HG03196 (cell line): ENCODE results near the gene NOTUM.
"Not testable (repeated sequence)": the region's sequence is repeated elsewhere in the genome, so short reads cannot be mapped to it uniquely, and the experiment has no call there.

ENCODE experiments used
- ATAC-seq: cut with Tn5 transposase; IDR thresholded peaks from one replicate; pipeline ENCODE4 v1.9.1; 2021; ENCODE audit not compliant: unreplicated experiment

NOTUM gene

DNA sequence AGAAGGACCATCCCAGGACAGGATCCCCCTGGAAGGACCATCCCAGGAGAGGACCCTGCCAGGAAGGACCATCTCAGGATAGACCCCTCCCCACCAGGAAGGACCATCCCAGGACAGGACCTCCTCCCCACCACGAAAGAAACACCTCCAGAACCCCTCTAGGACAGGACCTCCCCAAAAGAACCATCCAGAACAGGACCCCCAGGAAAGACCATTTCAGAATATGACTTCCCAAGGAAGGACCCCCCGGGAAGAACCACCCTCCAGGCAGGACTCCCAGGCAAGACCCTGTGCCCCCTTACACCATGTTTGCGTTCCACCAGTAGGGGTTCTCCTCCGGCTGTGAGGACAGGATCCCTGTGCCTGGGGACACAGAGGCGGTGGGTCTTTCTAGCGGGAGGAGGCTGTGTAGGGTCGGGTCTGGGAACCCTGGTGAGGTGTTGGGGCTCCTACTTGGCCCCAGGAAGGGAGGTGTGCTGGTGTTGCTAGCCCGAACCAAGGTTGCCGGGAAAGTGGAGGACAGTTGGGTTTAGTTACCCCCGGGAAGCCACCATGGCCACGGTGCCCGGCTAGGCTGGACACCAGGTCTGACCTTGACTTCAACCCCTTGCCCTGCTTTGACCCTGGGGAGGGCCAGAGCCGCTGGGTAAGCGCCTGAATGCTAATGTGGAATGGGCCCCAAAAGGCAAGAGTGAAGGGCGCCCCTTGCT, 2.2 kb downstream of the NOTUM start:
- no peak for ATAC-seq

DNA sequence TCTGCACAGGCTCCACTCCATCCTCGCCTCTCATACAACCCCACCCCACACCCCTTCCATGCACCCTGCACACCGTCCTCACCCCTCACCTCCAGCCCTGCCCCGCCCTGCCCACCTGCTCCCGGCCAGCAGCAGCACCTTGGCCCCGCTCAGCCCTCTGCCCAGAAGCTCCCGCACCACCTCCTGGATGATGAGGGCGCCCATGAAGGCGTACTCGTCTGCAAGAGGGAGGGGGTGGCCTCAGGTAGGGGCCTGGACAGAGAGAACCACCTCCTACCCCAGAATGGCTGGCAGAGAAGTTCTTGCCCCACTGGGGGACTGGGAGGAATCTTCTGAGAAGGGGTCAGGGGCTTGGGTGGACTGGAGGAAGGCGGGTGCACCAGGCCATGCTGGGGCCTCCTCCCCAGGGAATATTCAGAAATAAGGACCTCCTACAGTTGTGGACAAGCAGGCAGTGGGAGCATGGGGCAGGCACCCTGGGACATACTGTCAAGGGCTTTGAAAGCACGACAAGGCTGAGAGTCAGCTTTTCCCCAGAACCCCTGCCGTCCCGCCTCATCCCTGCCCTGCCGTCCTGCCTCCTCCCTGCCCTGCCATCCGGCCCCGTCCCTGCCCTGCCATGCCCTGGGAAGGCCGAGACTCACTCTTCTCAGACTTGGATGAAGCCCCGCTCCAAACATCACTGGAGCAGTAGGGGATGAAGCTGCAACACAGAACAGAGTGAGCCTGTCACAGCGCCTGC, 3.1 kb downstream of the NOTUM start:
- no peak for ATAC-seq

DNA sequence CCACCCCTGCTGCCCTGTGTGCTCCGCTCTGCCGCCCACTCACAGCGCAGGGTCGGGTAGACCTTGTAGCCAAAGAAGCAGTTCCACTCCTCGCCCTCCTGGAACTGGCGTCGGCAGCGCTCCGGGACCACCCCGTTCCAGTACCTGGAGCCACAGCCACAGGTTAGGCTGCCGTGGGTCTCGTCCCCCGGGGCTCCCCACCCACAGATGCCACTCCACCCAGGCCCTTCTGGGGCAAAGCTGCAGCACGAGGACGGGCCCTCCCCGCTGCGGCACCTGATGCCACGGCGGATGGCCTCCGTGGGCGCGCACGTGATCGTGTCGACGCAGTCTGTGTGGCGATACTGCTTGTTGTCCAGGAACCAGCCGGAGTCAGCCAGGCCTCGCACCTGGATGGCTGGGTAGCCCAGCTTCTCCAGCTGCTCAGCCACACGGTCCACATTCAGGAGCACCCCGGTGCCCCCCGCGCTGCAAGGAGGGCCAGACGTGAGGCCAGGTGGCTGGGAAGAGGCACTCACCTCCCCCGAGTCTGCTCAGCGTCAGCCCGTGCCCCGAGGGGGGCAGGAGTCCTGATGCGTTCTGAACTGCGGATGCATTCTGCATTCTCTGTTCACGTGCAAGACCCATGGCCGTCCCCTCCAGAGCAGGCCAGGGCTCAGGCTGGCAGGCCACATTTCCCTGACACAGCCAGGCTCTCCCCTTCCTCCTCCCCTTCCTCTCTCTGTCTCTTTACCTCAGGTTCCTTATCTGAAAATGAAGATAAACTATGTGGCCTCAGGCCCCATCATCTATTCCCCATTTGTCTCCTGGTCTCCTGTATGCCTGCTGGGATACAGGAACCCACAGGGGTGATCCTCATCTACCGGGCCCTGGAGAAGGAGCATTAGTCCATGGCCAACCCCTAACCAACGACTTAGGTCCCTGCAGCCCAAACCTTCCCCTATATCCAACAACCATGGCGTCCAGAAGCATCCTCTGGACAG, 4.1 kb downstream of the NOTUM start:
- no peak for ATAC-seq

DNA sequence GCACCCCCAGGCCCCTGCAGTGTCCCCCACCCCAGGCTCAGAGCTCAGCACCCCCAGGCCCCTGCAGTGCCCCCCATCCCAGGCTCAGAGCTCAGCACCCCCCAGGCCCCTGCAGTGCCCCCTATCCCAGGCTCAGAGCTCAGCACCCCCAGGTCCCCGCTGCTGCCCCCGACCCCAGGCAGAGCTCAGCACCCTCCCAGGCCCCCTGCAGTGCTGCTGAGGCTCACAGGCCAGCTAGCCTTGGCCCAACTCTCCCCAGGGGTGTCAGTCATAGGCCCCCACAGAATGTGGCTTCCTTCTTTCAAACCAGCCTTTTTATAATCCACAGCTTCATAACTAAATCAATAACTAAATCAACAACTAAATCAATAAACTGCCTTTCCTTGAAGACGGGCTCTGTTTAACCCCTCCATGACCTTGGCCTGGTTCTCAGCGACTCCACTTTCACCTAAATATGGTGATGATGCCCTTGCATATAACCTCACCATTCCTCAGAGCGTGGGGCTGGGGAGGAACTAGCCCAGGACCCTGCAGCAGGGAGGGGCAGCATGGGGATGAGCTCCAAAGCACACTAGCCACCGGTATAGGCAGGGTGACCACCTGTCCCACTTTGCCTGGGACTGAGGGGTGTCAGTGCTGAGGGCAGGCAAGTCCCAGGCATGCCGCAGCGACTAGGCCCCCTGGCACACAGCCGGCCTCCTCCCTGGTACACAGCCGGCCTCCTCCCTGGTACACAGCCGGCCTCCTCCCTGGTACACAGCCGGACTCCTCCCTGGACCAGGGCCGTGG, 5.0 kb downstream of the NOTUM start:
- ATAC-seq, result no peak

DNA sequence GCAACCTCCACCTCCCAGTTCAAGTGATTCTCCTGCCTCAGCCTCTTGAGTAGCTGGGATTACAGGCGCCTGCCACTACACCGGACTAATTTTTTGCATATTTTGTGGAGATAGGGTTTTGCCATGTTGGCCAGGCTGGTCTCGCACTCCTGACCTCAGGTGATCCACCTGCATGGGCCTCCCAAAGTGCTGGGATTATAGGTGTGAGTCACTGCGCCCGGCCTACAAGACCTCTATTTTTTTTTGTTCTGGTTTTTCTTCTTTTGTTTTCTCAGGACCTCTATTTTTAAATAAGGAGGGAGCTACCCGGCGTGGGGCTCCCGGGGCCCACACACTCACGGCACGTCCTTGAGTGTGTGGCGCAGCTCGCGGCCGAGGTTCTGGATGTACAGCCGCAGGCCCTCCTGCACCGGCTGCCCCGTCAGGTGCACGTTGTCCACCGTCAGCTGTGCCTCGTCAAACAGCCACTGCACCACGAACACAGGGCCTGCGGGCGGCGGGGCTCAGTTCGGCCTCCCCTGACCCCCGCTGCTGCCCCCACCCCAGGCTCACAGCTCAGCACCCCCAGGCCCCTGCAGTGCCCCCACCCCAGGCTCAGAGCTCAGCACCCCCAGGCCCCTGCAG, 5.8 kb downstream of the NOTUM start:
- no peak for ATAC-seq

DNA sequence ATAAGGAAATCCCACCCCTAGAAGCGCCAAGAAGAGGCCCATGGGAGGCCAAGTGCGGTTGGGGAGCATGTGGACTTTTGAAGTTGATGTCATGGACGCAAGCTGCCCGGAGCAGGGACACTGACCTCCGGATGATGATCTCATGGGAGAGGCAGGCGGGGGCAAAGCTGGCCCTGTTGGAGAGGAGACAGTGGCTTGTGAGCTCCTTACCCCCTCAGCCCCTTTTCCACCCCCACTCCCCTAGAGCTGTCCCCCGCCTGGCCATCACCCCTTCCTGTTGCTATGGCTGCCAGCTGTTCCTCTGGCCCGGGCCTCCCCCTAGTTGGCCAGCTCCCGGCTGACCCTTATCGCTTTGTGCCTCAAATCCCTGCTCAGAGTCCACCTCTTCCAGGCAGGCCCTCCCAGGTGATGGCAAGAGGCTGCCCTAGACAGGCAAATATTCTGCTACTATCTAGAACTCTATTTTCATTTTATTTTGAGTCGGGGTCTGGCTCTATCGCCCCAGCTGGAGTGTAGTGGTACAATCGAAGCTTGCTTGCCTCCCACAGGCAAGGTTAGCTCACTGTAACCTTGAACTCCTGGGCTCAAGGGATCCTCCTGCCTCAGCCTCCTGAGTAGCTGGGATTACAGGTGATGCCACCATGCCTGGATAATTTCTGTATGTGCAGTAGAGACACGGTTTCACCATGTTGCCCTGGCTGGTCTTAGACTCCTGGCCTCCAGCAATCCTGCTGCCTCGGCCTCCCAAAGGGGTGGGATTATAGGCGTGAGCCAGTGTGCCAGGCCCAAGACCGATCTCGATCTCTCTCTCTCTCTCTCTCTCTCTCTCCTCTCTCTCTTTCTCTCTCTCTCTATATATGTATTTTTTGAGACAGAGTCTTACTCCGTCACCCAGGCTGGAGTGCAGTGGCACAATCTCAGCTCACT, 6.6 kb downstream of the NOTUM start:
- no peak for ATAC-seq

DNA sequence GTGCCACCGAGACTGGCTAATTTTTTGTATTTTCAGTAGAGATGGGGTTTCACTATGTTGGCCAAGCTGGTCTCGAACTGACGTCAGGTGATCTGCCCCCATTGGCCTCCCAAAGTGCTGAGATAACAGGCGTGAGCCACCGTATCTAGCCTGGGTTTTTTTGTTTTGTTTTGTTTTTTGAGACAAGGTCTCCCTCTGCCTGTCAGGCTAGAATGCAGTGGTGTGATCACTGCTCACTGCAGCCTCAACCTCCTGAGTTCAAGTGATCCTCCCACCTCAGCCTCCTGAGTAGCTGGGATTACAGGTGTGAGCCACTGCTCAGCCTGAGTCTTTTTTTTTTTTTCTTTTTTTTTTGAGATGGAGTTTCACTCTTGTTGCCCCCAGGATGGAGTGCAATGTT, 7.5 kb downstream of the NOTUM start:
- ATAC-seq, result not testable (repeated sequence)

DNA sequence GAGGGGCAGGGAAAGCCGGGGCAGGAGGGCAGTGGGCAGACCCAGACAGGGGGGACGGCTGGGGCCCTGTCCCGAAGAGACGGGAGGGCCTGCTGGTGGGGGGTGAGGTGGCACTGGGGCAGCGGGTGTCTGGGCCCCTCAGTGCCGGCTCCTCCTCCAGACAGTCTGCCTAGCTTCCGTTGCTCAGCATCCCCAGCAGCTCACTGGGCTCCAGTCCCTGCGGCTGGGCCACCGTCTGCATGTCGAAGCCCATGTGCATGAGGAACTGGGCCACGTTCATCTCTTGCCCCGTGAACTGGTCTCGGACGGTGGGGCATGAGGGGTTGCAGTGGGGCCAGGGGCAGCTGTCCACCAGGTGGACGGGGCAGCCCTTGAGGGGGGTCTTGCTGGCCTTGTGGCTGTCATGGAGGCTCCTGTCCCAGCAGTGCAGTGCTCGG, 8.2 kb downstream of the NOTUM start:
- no peak for ATAC-seq

DNA sequence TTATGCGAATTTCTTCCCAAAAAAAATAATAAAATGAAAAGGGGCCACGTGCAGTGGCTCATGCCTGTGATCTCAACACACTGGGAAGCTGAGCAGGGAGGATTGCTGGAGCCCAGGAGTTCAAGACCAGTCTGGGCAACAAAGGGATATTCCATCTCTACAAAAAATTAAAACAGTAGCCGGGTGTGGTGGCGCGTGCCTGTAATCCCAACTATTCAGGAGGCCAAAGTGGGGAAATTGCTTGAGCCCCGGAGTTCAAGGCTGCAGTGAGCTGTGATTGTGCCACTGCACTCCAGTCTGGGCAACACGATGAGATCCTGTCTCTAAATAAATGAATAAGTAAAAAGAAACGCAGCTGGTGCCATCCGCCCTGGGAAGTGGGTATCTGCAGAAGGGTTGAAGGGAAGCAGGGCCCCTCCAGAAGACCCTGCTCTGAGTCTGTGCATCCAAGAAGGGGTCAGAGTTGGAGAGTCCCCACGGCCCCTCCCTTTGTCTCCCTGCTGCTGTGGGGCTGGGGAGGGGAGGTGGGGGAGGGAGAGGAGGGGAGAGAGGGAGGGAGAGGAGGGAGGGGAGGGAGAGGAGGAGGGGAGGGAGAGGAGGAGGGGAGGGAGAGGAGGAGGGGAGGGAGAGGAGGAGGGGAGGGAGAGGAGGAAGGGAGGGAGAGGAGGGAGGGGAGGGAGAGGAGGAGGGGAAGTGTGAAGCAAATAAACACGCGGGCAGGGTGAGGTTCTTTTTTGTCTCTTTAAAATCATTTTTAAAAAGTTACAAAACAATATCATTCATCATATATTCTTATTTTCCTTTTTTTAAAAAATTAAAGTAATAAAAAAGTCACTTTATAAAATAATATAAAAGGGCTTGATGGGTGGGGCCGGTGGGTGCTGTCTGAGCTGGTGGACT, 9.0 kb downstream of the NOTUM start:
- ATAC-seq, result no peak

DNA sequence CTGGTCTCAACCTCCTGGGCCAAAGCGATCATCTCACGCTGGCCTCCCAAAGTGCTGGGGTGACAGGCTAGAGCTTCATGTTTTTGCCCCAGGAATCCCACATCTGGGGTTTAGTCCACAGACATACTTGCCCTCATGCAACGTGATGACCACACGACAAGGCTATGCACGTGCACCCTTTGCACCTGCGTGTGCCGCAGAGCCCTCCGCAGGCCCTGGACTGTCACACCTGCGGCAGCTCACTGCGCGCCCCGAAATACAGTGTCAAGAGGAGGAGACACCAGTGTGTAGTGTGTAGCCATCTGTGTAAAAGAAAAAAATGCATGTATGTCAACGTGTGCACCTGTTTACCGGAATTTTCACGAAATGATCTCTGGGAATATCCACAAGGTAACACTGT, 10.5 kb downstream of the NOTUM start:
- no peak for ATAC-seq

DNA sequence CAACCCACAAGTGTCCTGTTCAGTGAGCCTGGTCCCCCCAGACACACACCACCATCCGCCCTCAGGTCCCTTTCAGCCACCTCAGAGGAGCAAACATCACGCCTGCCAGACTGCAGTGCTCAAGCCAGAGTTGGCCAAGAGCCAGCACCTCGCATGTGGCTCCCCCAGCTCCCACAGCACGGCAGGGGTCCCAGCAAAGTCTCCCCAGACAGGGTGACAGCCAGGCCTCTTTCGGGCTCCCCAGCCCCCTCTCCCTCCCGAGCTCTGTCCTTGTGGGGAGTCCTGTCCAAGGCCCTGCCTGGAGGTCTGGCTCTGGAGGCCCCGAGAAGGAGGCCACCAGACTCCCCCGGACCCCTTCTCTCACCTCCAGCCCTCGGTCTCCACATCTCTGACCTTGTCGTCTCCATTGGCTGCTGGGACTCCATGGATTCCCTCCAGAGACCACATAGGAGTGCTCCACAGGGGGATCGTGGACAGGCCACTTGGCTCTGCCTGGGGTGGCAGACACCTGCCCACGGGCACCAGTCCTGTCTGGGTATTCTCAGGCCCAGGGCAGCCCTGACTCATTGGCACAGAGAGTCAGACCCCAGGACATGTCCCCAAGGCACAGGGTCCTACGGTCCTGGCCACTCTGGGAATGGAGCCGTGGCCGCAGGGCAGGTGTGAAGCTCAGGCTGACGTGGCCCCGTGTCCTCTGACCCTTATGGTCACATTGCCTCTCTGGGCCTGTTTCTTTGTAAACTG, 12.2 kb downstream of the NOTUM start:
- ATAC-seq, result no peak

DNA sequence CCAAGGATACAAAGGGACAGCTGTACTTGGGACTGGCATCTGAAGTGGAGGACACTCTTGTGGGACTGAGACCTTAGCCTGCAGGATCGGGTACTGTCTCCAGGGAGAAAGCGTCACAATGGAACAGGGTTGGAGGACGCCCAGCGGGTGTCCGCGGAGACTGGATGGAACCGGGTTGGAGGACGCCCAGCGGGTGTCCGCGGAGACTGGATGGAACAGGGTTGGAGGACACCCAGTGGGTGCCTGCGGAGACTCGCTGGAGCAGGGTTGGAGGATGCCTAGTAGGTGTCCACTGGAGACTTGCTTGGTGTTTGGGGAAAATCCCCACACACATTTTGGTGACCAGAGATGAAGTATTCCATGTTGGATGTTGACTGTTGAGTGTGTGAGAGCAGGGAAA, 13.8 kb downstream of the NOTUM start, which contains the start of gene MYADML2:
Gene MYADML2, minus strand, starts transcription at position 45 of the 400 bp plus-strand sequence. CDS start 5,492 bp downstream, outside the sequence.
- no peak for ATAC-seq

DNA sequence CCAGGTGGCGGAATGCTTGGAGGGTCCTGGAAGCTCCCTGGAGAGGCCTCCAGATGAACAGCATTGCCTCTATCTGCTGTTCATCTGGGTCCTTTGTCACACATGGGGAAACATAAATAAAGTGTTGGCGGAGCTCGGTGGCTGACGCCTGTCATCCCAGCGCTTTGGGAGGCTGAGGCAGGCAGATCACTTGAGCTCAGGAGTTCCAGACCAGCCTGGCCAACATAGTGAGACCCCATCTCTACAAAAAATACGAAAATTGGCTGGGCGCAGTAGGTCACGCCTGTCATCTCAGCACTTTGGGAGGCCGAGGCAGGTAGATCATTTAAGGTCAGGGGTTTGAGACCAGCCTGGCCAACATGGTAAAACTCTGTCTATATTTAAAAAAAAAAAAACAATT, 16.1 kb downstream of the NOTUM start:
- no peak for ATAC-seq

DNA sequence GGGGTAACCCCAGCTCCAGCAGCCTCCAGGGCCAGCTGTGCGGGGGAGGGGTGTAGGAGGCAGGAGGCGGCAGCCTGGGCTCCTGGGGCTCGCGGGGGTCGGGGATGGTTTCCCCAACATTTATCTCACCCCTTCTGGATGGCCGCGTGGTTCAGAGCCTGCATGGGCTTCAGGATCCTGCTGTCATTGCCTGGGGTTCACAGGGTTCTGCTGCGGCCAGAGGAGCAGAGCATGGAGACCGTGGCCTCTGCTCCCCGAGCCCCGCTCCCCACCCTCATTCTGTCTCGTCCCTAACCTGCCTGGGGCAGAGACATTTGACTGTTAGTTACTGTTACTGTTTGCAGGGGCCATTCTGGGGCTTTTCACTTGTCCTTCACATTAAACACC, 18.8 kb downstream of the NOTUM start:
- ATAC-seq, result no peak

DNA sequence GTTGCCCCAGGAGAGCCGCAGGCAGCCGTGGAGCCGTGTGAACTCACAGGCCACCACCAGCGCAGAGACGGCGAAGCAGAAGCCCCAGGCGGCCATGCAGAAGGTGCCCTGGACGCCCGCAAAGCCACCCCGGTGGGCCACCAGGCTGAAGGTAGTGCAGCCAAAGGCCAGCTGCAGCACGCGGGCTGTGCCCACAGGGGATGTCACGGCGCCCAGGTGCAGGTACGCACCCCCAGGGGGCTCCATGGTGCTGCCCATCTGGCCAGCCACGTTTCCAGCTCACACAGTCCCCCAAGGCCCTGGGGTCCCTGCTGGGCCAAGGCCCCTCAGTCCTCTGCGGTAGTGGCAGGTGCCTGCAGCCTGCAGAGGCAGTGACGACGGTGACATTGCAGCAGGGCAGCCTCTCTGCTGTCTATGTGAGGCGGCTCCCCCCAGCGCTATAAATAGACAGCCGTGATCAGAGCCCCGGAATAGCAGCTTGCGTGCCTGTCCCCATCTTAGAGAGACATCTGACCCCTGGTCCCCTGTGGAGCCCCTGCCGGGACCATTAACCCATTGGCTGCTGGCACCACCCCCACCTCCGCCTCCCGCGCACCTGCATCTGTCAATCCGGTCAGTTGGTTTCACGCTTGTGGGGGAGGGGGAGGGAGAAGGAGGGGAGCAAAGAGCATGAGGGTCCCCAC, 19.4 kb downstream of the NOTUM start:
- ATAC-seq, result no peak

DNA sequence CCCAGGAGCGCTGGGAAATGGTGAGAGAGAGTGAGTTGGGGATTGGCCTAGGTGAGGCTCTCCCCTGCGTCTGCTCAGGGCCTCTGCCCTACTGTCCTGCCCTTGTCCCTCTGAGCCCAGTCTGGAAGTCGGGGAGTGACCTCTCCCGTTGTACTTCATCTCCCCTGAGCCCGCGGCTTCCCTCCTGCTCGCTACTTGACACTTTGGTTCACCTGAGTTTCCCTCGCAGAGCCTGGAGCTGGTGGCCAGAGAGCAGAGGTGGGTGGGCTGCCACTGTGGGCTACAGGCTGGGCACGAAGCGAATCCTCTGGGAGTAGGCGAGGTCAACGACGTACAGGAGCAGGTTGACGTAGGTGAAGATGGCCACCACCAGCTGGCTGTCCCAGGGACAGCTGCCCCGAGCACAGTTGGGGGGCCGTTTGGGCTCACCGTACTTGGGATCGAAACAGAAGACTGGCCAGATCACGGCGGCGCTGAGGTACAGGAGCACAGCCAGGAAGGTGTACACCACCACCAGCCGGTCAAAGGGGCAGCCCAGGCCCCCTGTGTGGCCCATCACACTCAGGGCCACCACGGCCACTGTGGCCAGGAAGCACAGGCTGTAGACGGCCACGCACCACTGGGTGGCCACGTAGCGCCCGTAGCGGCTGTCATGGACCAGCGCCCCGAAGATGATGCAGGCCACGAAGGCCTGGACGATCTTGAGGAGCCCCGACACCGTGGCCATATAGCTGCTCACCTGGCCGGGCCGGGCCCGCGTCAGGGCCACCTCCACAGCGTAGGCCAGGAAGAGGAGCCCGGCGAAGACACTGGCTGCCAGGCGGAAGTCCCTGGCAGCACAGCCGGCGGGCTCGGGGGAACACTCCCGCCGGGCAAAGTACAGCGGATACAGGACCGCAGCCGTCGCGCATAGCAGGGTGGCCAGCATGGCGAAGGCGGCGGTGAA, 20.2 kb downstream of the NOTUM start:
- no peak for ATAC-seq
